PC-3 (cell line): Measurements from ENCODE around the gene CCSER1. TPM values are rescaled to one million over a fixed set of nuclear protein-coding genes. Genes with fewer than 3 reads are reported as not detected.
A peak's percentile ranks its signal among the peaks of the same experiment; 100 is the strongest.
"Not testable (repeated sequence)": the region's sequence is repeated elsewhere in the genome, so short reads cannot be mapped to it uniquely, and the experiment has no call there.

Experiments used
- ATAC-seq: fragments of 200-7000 bp; cut with Tn5 transposase; 2 replicates; pipeline ENCODE4 v1.9.1; 2020; ENCODE audit warnings: mild to moderate bottlenecking, moderate library complexity
- BruUV-seq: library from RNA; stranded (reverse); fragments of 400-500 nt; replicated peaks from 2 replicates; lab custom pipeline; 2021; lab: Mats Ljungman, UMichigan
- CTCF ChIA-PET: fragments of 300-600 bp; sonication (Branson Sonifier 250); formaldehyde crosslinking; loops from one replicate; lab custom pipeline; 2022; ENCODE audit warnings: antibody characterized with exemption; lab: Charles Lee
- POLR2A ChIA-PET: fragments of 300-600 bp; sonication (Branson Sonifier 250); formaldehyde crosslinking; loops from one replicate; lab custom pipeline; 2022; ENCODE audit warnings: antibody characterized with exemption; ENCODE audit not compliant: unreplicated experiment; lab: Charles Lee
- DNase-seq: peaks from one replicate; pipeline ENCODE4 v3.0.0-alpha.2; 2015
- H2AFZ ChIP-seq: fragments of 300-600 bp; sonication (generic); 2 replicates; pipeline ENCODE4 v1.6.0; 2016; ENCODE audit warnings: antibody characterized with exemption, low read length
- H3F3A ChIP-seq: fragments of 300-600 bp; sonication (generic); one replicate; pipeline ENCODE4 v1.6.0; 2017; ENCODE audit warnings: antibody characterized with exemption, low read length, control low read depth, mild to moderate bottlenecking; ENCODE audit not compliant: unreplicated experiment
- H3K27ac ChIP-seq: fragments of 300-600 bp; sonication (generic); 2 replicates; pipeline ENCODE4 v1.5.1; 2016; ENCODE audit warnings: mild to moderate bottlenecking, low read length
- H3K27me3 ChIP-seq: fragments of 300-600 bp; sonication (generic); 2 replicates; pipeline ENCODE4 v1.6.1; 2016; ENCODE audit warnings: low read length, mixed read lengths
- H3K36me3 ChIP-seq: fragments of 300-600 bp; sonication (generic); 2 replicates; pipeline ENCODE4 v1.6.1; 2016; ENCODE audit warnings: low read depth, mixed run types, low read length, mixed read lengths
- H3K4me1 ChIP-seq: fragments of 300-600 bp; sonication (generic); 2 replicates; pipeline ENCODE4 v1.5.1; 2016; ENCODE audit warnings: low read length; ENCODE audit not compliant: insufficient read depth
- H3K4me2 ChIP-seq: fragments of 300-600 bp; sonication (generic); 2 replicates; pipeline ENCODE4 v1.6.0; 2016; ENCODE audit warnings: low read length
- H3K4me3 ChIP-seq: fragments of 300-600 bp; sonication (generic); 2 replicates; pipeline ENCODE4 v1.5.1; 2016; ENCODE audit warnings: mild to moderate bottlenecking, low read length, mixed read lengths
- H3K79me2 ChIP-seq: fragments of 300-600 bp; sonication (generic); 2 replicates; pipeline ENCODE4 v1.6.1; 2017; ENCODE audit warnings: low read length, mixed read lengths
- H3K9ac ChIP-seq: fragments of 300-600 bp; sonication (generic); 2 replicates; pipeline ENCODE4 v1.6.0; 2016; ENCODE audit warnings: mild to moderate bottlenecking, low read length
- H3K9me2 ChIP-seq: fragments of 300-600 bp; sonication (generic); replicated peaks from 2 replicates; pipeline ENCODE4 v1.6.1; 2016; ENCODE audit warnings: mixed run types, low read length, mixed read lengths
- H3K9me3 ChIP-seq: fragments of 300-600 bp; sonication (generic); 2 replicates; pipeline ENCODE4 v1.6.1; 2016; ENCODE audit warnings: low read length, mixed read lengths
- H4K20me1 ChIP-seq: fragments of 300-600 bp; sonication (generic); 2 replicates; pipeline ENCODE4 v1.6.1; 2016; ENCODE audit warnings: low read length, mixed read lengths
- CTCF ChIP-seq: fragments of 300-600 bp; sonication (generic); conservative IDR thresholded peaks from 2 replicates; pipeline ENCODE4 v1.5.1; 2017; ENCODE audit warnings: antibody characterized with exemption, low read depth, mild to moderate bottlenecking, low read length
- EZH2 ChIP-seq: fragments of 300-600 bp; sonication (generic); IDR thresholded peaks from one replicate; pipeline ENCODE4 v1.6.1; 2017; ENCODE audit warnings: antibody characterized with exemption, mild to moderate bottlenecking, low read length; ENCODE audit not compliant: unreplicated experiment
- EZH2phosphoT487 ChIP-seq: fragments of 300-600 bp; sonication (generic); IDR thresholded peaks from 2 replicates; pipeline ENCODE4 v1.6.1; 2018; ENCODE audit warnings: mild to moderate bottlenecking, antibody characterized with exemption, low read length, borderline replicate concordance
- intact Hi-C: fragments of 100-400 bp; cut with micrococcal nuclease; formaldehyde crosslinking; loops from 2 replicates; pipeline ENCODE4 v1.9.0; 2023
- total RNA-seq: library from RNA; depleted of rRNA; stranded (reverse); fragments of >200 nt; gene quantifications from 2 replicates; pipeline ENCODE4 v1.2.3, GENCODE V29; 2014

The CCSER1 gene
- total RNA-seq, 1 experiment from 2014 or later: 6.0 TPM

- no peaks in the 10 kb centered on the region for H4K20me1 ChIP-seq
- no peaks in the 10 kb centered on the region for H3K36me3 ChIP-seq
- ATAC-seq: no peak
- no peak overlapping the region for H3K27ac ChIP-seq
- no peaks in the 10 kb centered on the region for H3K79me2 ChIP-seq
- H3K4me2 ChIP-seq: no peak overlapping the region
- H3F3A ChIP-seq: no peaks in the 10 kb centered on the region
- no peaks in the 10 kb centered on the region for H3K27me3 ChIP-seq
- H3K9me2 ChIP-seq: no peaks in the 10 kb centered on the region
- intact Hi-C loops: no loop called here
- DNase-seq: no peak
- TF ChIP-seq EZH2 (no peak), CTCF (no peak), EZH2phosphoT487 (no peak)
- H3K9me3 ChIP-seq: no peaks in the 10 kb centered on the region
- ChIA-PET POLR2A (no interaction called here), CTCF (no interaction called here)
- H3K4me3 ChIP-seq: no peak overlapping the region
- no peaks in the 10 kb centered on the region for H3K4me1 ChIP-seq
- H3K9ac ChIP-seq: no peak overlapping the region
- H2AFZ ChIP-seq: no peak overlapping the region
- no TSS peak for BruUV-seq
These were observed 172.2 kb downstream of the CCSER1 start for GRCh38 chr4:90299373-90299772.

GRCh38 chr4:90306810-90307209 lies 179.6 kb downstream of the CCSER1 start:
- ChIA-PET CTCF (no interaction called here), POLR2A (no interaction called here)
- no TSS peak for BruUV-seq
- Histone ChIP-seq H3K79me2 (no peaks in the 10 kb centered on the region), H3K4me3 (no peak overlapping the region), H3K27me3 (no peaks in the 10 kb centered on the region), H3K27ac (no peak overlapping the region), H3K9me3 (no peaks in the 10 kb centered on the region), H3K4me2 (no peak overlapping the region), H3K9me2 (no peaks in the 10 kb centered on the region), H3K36me3 (no peaks in the 10 kb centered on the region), H4K20me1 (no peaks in the 10 kb centered on the region), H3F3A (no peaks in the 10 kb centered on the region), H3K9ac (no peak overlapping the region), H2AFZ (no peak overlapping the region), H3K4me1 (no peaks in the 10 kb centered on the region)
- TF ChIP-seq EZH2phosphoT487 (no peak), EZH2 (no peak), CTCF (no peak)
- intact Hi-C loops: no loop called here
- no peak for ATAC-seq
- DNase-seq: peak; percentile 4

GRCh38 chr4:90317140-90317539 lies 189.9 kb downstream of the CCSER1 start:
- BruUV-seq, CTCF ChIA-PET, H3K36me3 ChIP-seq, H3F3A ChIP-seq, H3K79me2 ChIP-seq, H3K9me3 ChIP-seq, H2AFZ ChIP-seq, H4K20me1 ChIP-seq, H3K27me3 ChIP-seq, H3K4me3 ChIP-seq, POLR2A ChIA-PET, H3K9me2 ChIP-seq: not testable (repeated sequence)
- ATAC-seq (peak; percentile 43), DNase-seq (peak; percentile 61)
- 0 out of 2 replicates have a peak overlapping the region, but pooled peaks have one; percentile 61 for H3K9ac ChIP-seq
- intact Hi-C loops: loop anchor here (5.0 to 10.0 kb wide), 2 partner anchors 100 to 1988 kb away; partner anchors contain the start of gene GRID2
- peaks cover 42% of the 10 kb centered on the region for H3K4me1 ChIP-seq
- H3K27ac ChIP-seq: peak overlapping the region; percentile 97
- H3K4me2 ChIP-seq: peak overlapping the region; percentile 4; the same call in 1 of the 2 replicates
